Tracheal epithelial cell (primary cell): ENCODE data around the gene ILK. TPM values are rescaled to one million over a fixed set of nuclear protein-coding genes. Genes with fewer than 3 reads are reported as not detected.

ENCODE experiments used
- total RNA-seq: library from RNA; depleted of rRNA; stranded (reverse); fragments of >200 nt; gene quantifications from 2 replicates; pipeline ENCODE4 v1.2.1, GENCODE V29; 2014

Gene ILK
- 42.0 and 112 TPM in 2 replicates for total RNA-seq

DNA sequence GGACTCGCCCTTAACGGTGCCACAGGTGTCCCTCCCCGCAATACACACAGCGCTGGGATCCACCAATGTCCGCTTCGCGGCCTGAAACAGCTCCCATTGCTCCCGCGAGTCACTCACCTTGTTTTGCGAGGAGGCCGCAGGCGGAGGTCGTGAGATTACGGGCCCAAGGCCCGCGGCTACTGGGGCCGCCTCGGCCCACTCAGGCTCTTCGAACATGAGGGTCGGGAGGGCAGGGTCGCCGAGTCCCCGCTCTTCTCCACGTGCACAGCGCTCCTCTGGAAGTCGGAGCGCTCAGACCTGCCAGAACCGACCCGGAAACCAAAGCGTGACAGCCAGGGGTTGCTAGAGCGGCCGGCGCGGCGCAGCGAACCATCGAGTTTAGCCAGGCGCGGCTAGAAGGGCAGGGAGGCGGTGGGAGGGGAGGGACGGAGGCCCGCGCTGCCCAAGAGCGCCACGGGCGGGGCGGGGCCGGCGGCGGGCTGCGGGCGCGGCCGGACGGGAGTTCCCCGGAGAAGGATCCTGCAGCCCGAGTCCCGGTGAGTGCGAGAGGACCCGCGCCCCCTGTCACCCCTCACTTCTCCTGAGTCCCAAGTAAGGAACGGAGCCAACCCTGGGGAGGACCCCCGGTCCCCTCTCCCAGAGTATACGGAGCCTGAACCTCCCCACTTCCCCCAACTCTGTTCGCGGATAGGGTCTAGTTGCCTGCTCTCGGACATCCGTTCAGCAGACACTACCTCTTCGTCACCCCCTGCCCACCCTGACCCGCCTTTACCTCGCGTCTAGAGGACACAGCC lies at the start of gene ILK, which contains the start of gene RRP8:
Gene ILK (plus strand): TSS at position 488 of the 794 bp plus-strand sequence. CDS start 498 bp downstream, outside the sequence.
Gene RRP8 (minus strand): TSS at position 330 of the 794 bp plus-strand sequence. CDS start 114 bp downstream, at position 216.

GRCh38 chr11:6612213-6613041 lies 8.9 kb downstream of the ILK start, which contains the start of gene TAF10:
TSS of gene TAF10 (minus strand) at chr11:6612216. CDS start at chr11:6612189, 27 bp downstream.

GRCh38 chr11:6619004-6619745 lies 15.6 kb downstream of the ILK start, which contains the start of gene TPP1:
TSS of gene TPP1 (minus strand) at chr11:6619422. CDS start at chr11:6619400, 22 bp downstream.

DNA sequence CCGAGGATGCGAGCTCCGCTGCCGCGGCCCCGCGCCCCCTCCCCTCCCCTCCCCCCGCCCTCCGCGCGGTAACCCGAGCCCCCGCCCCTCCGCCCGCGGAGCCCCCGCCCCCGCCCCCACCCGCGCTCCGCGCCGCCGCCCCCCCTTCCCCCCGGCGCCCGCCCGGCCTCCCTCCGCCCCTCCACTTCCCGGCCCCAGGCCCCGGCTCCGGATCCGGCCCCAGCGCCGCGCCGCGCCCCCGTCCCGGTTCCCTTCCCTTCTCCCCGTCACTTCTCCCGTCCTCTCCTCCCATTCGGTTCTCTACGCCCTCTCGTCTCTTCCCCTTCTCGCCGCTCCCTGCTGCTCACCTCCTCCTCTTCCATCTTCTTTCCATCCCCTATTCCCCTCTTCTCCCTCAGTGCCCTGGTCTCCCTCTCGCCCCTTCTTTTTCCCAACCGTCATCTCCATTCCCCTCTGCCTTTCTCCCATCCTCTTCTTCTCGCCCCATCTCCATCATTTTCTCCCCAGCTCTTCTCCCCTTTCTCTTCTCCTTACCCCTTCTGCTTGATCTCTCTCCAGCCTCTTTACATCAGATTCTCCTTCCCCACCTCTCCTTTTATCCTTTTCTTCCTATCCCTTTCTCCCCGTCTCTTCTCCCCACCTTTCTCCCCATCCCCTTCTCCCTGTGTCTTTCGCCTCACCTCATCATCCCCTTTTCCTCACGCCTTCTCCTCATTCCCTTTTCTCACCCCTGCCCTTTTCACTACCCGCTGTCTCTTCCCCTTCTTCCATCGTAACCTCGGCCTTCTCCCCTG lies 52.4 kb downstream of the ILK start, which contains the start of gene DCHS1:
Gene DCHS1 (minus strand): TSS at position 20 of the 794 bp plus-strand sequence. CDS start 14,196 bp downstream, outside the sequence.

Other genes with a start within 250 kb of the ILK start
- gene SMPD1, start 213.3 kb upstream of the ILK start, total RNA-seq = 3.0 and 3.4 TPM in 2 replicates
- 5.3 and 10.6 TPM in 2 replicates for gene APBB1, start 184.7 kb upstream of the ILK start, total RNA-seq
- 0.85 TPM in 1 of 2 replicates, not detected in the other for gene HPX, start 162.8 kb upstream of the ILK start, total RNA-seq
- 10.7 and 10.8 TPM in 2 replicates for gene TRIM3, start 129.8 kb upstream of the ILK start, total RNA-seq
- 47.3 and 68.0 TPM in 2 replicates for gene ARFIP2, start 122.4 kb upstream of the ILK start, total RNA-seq
- gene TIMM10B, start 122.3 kb upstream of the ILK start, total RNA-seq = 31.5 and 68.2 TPM in 2 replicates
- gene DNHD1, start 106.5 kb upstream of the ILK start, total RNA-seq = 1.7 and 3.2 TPM in 2 replicates
- gene RRP8, start 158 bp upstream of the ILK start, total RNA-seq = 12.3 and 14.1 TPM in 2 replicates
- gene TAF10, start 8.4 kb downstream of the ILK start, total RNA-seq = 21.5 and 48.0 TPM in 2 replicates
- 58.4 and 82.2 TPM in 2 replicates for gene TPP1, start 15.6 kb downstream of the ILK start, total RNA-seq
- 0.21 and 0.24 TPM in 2 replicates for gene DCHS1, start 52.0 kb downstream of the ILK start, total RNA-seq
- 39.0 and 54.9 TPM in 2 replicates for gene MRPL17, start 79.6 kb downstream of the ILK start, total RNA-seq
- gene OR2AG2, start 168.2 kb downstream of the ILK start, total RNA-seq = under 0.01 TPM in 2 replicates
- not detected in 2 replicates for gene OR2AG1, start 179.2 kb downstream of the ILK start, total RNA-seq
- under 0.01 TPM in 2 replicates for gene OR6A2, start 195.9 kb downstream of the ILK start, total RNA-seq
- not detected in 2 replicates for gene OR10A5, start 241.9 kb downstream of the ILK start, total RNA-seq